GM18907 (cell line): ENCODE measurements around the gene PTPN7.

Source experiments
- ATAC-seq: cut with Tn5 transposase; IDR thresholded peaks from one replicate; pipeline ENCODE4 v1.9.1; 2021; ENCODE audit warnings: mild to moderate bottlenecking, moderate library complexity; ENCODE audit not compliant: unreplicated experiment

Gene PTPN7

GRCh38 chr1:202110977-202111376 is 49.4 kb downstream of the PTPN7 start:
- ATAC-seq = no peak

- no peak for ATAC-seq
Observed at GRCh38 chr1:202107801-202108731, 52.3 kb downstream of the PTPN7 start.

- ATAC-seq = no peak
Observed at GRCh38 chr1:202107321-202107761, 53.1 kb downstream of the PTPN7 start.

- ATAC-seq = no peak
Observed at GRCh38 chr1:202106340-202107254, 53.8 kb downstream of the PTPN7 start.

GRCh38 chr1:202105571-202106339 is 54.6 kb downstream of the PTPN7 start:
- ATAC-seq = no peak

- no peak for ATAC-seq
Observed at GRCh38 chr1:202104073-202104472, 56.3 kb downstream of the PTPN7 start.

- ATAC-seq = no peak
Observed at GRCh38 chr1:202101184-202101583, 59.2 kb downstream of the PTPN7 start.
